Skeletal muscle tissue (tissue), 4 donors: Measurements from ENCODE around the gene UBN1. TPM values are rescaled to one million over a fixed set of nuclear protein-coding genes. Genes with fewer than 3 reads are reported as not detected.
A peak's percentile ranks its signal among the peaks of the same experiment; 100 is the strongest.

Source experiments
- H3K27ac ChIP-seq: one replicate; pipeline ENCODE4 v1.7.0; 2013; ENCODE audit warnings: mild to moderate bottlenecking, low read depth, low read length, inconsistent platforms
- H3K27me3 ChIP-seq, 3 donors: one replicate each; pipeline ENCODE4 v1.7.0; 2013; ENCODE audit warnings: low read length in 3 of 3; ENCODE audit not compliant: control insufficient read depth in 3 of 3, insufficient read depth in 3 of 3
- H3K36me3 ChIP-seq, 3 donors: one replicate each; pipeline ENCODE4 v1.7.0; 2013; ENCODE audit warnings: low read length in 3 of 3; ENCODE audit not compliant: control insufficient read depth in 3 of 3, insufficient read depth in 3 of 3
- H3K4me1 ChIP-seq, 3 donors: one replicate each; pipeline ENCODE4 v1.7.0; 2013; ENCODE audit warnings: low read length in 3 of 3, mild to moderate bottlenecking in 3 of 3; ENCODE audit not compliant: control insufficient read depth in 3 of 3, insufficient read depth in 3 of 3
- H3K4me3 ChIP-seq, 3 donors: one replicate each; pipeline ENCODE4 v1.7.0; 2013; ENCODE audit warnings: low read length in 3 of 3
- H3K9ac ChIP-seq, 3 donors: one replicate each; pipeline ENCODE4 v1.7.0; 2013; ENCODE audit warnings: low read length in 3 of 3, mild to moderate bottlenecking in 3 of 3, moderate library complexity in 2 of 3, low read depth in 1 of 3
- H3K9me3 ChIP-seq, 3 donors: one replicate each; pipeline ENCODE4 v1.7.0; 2013; ENCODE audit warnings: low read length in 3 of 3; ENCODE audit not compliant: control insufficient read depth in 3 of 3
- total RNA-seq: library from RNA; depleted of rRNA; stranded (reverse); fragments of >200 nt; gene quantifications from one replicate; pipeline ENCODE4 v1.2.3, GENCODE V29; 2014
- donor health status: Osteomylitis.

Gene UBN1
- total RNA-seq, 1 donor from 2014 or later: 11.0 TPM

DNA sequence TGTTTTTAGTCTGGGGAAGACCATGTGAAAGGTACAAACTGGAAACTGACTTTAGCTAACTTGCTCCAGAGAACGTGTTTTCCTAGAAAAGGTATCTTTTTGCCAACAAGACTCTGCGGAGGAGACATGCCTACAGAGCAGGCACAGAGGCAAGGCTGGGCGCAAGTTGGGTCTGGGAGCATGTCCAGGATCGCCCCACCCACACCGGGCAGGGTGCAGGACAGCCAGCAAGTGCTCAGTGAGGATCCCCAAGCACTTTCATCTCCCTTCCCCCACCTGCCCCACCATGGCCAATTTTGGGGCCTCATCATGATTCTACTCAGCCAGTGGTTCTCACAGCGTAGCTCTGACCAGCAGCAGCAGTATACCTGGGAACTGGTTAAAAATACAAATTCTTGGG is 26.6 kb upstream of the UBN1 start:
- no peaks in the 10 kb centered on the region for H3K27me3 ChIP-seq
- H3K4me1 ChIP-seq: peaks cover 7 to 12% (median 10%) of the 10 kb centered on the region in 3 donors
- H3K36me3 ChIP-seq: peaks cover 56 to 66% (median 57%) of the 10 kb centered on the region in 3 donors
- H3K4me3 ChIP-seq: no peak overlapping the region
- no peak overlapping the region for H3K9ac ChIP-seq
- no peaks in the 10 kb centered on the region for H3K9me3 ChIP-seq
- H3K27ac ChIP-seq: no peak overlapping the region

- Histone ChIP-seq H3K4me3 (no peak overlapping the region), H3K27me3 (no peaks in the 10 kb centered on the region), H3K9me3 (no peaks in the 10 kb centered on the region), H3K9ac (no peak overlapping the region), H3K27ac (no peak overlapping the region), H3K36me3 (peaks cover 48 to 61% (median 60%) of the 10 kb centered on the region in 3 donors), H3K4me1 (peaks cover 36 to 51% (median 47%) of the 10 kb centered on the region in 3 donors)
These were observed 22.1 kb upstream of the UBN1 start for GRCh38 chr16:4825196-4825595.

GRCh38 chr16:4826526-4826925 is 20.8 kb upstream of the UBN1 start:
- H3K4me3 ChIP-seq: peak overlapping the region in 1 of 3 donors; percentile 1
- peaks cover 48 to 64% (median 61%) of the 10 kb centered on the region in 3 donors for H3K36me3 ChIP-seq
- H3K27me3 ChIP-seq: no peaks in the 10 kb centered on the region
- H3K27ac ChIP-seq: no peak overlapping the region
- no peaks in the 10 kb centered on the region for H3K9me3 ChIP-seq
- peak overlapping the region in 1 of 3 donors; percentile 51 for H3K9ac ChIP-seq
- H3K4me1 ChIP-seq: peaks cover 46 to 64% (median 60%) of the 10 kb centered on the region in 3 donors

- Histone ChIP-seq H3K27me3 (no peaks in the 10 kb centered on the region), H3K9me3 (no peaks in the 10 kb centered on the region), H3K4me3 (peak overlapping the region in 2 of 3 donors; percentile 1 to 9), H3K36me3 (peaks cover 48 to 64% (median 61%) of the 10 kb centered on the region in 3 donors), H3K27ac (no peak overlapping the region), H3K9ac (peak overlapping the region in 2 of 3 donors; percentile 23 to 51), H3K4me1 (peaks cover 46 to 65% (median 60%) of the 10 kb centered on the region in 3 donors)
These were observed 20.3 kb upstream of the UBN1 start for GRCh38 chr16:4826980-4827379.

- Histone ChIP-seq H3K27me3 (no peaks in the 10 kb centered on the region), H3K27ac (peak overlapping the region; percentile 32), H3K4me1 (peaks cover 51 to 75% (median 68%) of the 10 kb centered on the region in 3 donors), H3K36me3 (peaks cover 44 to 65% (median 60%) of the 10 kb centered on the region in 3 donors), H3K9me3 (no peaks in the 10 kb centered on the region), H3K4me3 (no peak overlapping the region), H3K9ac (peak overlapping the region in 2 of 3 donors; percentile 58 to 59)
These were observed 18.5 kb upstream of the UBN1 start for GRCh38 chr16:4828567-4829321.

GRCh38 chr16:4830408-4830807 is 16.9 kb upstream of the UBN1 start:
- peaks cover 45 to 68% (median 66%) of the 10 kb centered on the region in 3 donors for H3K4me1 ChIP-seq
- peak overlapping the region in 2 of 3 donors; percentile 38 to 74 for H3K9ac ChIP-seq
- H3K9me3 ChIP-seq: no peaks in the 10 kb centered on the region
- peaks cover 36 to 66% (median 56%) of the 10 kb centered on the region in 3 donors for H3K36me3 ChIP-seq
- no peaks in the 10 kb centered on the region for H3K27me3 ChIP-seq
- H3K4me3 ChIP-seq: no peak overlapping the region
- H3K27ac ChIP-seq: peak overlapping the region; percentile 71

- H3K27me3 ChIP-seq: no peaks in the 10 kb centered on the region
- no peak overlapping the region for H3K4me3 ChIP-seq
- H3K9me3 ChIP-seq: no peaks in the 10 kb centered on the region
- no peak overlapping the region for H3K27ac ChIP-seq
- H3K36me3 ChIP-seq: peaks cover 32 to 70% (median 56%) of the 10 kb centered on the region in 3 donors
- peaks cover 40 to 63% (median 60%) of the 10 kb centered on the region in 3 donors for H3K4me1 ChIP-seq
- no peak overlapping the region for H3K9ac ChIP-seq
These were observed 15.7 kb upstream of the UBN1 start for GRCh38 chr16:4831616-4832015.

DNA sequence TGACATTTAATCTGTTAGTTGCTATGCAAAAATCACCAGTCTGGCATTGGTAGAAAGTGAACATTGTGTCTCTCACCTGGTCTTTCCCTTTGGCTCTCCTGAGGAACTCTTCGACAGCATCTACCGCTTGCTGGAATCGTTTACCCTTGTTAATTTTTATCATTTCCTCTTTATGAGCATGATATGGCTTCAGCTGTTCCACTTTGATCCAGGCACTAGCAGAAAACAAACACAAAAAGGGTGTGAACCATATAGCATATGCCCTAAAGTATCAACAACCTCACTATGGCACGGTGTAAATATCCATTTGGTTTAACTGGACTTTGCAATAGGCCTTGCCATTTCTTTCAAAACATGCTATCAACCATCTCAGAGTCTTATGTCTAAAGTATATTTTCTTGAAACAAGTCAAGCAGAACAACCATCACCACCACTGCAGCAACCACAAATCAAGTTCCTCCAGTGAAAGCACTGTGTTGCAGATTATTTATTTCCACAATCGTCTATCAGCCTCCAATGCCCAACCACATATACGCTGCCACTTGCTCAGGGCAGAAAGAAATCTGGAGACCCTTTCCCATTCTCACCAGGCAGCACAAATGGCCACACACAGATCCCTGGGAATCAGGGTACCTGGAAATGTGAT is 14.5 kb upstream of the UBN1 start:
- Histone ChIP-seq H3K27me3 (no peaks in the 10 kb centered on the region), H3K4me1 (peaks cover 40 to 62% (median 58%) of the 10 kb centered on the region in 3 donors), H3K4me3 (no peak overlapping the region), H3K9me3 (no peaks in the 10 kb centered on the region), H3K9ac (no peak overlapping the region), H3K27ac (no peak overlapping the region), H3K36me3 (peaks cover 29 to 63% (median 56%) of the 10 kb centered on the region in 3 donors)

- no peaks in the 10 kb centered on the region for H3K9me3 ChIP-seq
- H3K27ac ChIP-seq: no peak overlapping the region
- H3K36me3 ChIP-seq: peaks cover 32 to 65% (median 59%) of the 10 kb centered on the region in 3 donors
- H3K4me3 ChIP-seq: no peak overlapping the region
- no peaks in the 10 kb centered on the region for H3K27me3 ChIP-seq
- no peak overlapping the region for H3K9ac ChIP-seq
- peaks cover 36 to 57% (median 52%) of the 10 kb centered on the region in 3 donors for H3K4me1 ChIP-seq
These were observed 13.7 kb upstream of the UBN1 start for GRCh38 chr16:4833584-4833983.

DNA sequence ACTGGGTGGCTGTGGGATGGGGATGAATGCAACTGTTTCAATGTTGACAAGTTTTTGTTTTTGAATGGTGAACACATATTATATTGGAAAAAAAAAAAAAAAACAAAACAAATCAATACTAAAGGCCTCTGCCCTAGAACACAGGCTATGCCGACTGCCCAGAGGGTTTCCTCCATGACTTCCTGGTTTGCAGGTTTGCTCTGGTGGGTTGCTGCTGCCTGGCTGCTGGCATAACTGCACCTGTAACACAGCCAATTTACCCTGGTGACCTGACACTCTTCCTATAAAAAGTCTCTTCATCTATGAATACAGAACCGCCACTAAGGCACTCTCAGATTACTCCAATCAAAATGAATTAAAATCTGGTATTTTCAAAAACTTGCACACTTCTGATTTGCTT is 10.6 kb upstream of the UBN1 start:
- no peaks in the 10 kb centered on the region for H3K27me3 ChIP-seq
- H3K27ac ChIP-seq: no peak overlapping the region
- no peak overlapping the region for H3K4me3 ChIP-seq
- peaks cover 19 to 37% (median 32%) of the 10 kb centered on the region in 3 donors for H3K4me1 ChIP-seq
- peaks cover 28 to 71% (median 59%) of the 10 kb centered on the region in 3 donors for H3K36me3 ChIP-seq
- no peaks in the 10 kb centered on the region for H3K9me3 ChIP-seq
- H3K9ac ChIP-seq: peak overlapping the region in 1 of 3 donors; percentile 10
